Right lobe of liver (tissue), 4 donors: ENCODE measurements around the gene ADGRG6.

Experiments used
- CTCF ChIP-seq, 4 donors: fragments of 200-600 bp in 3 of 4; fragments of 450-650 bp in 1 of 4; IDR thresholded peaks; one replicate each; pipeline versions ENCODE4 v1.5.1 to v1.8.0; 2016 to 2022; ENCODE audit warnings: antibody characterized with exemption in 4 of 4, mild to moderate bottlenecking in 2 of 4
- POLR2A ChIP-seq: fragments of 450-650 bp; IDR thresholded peaks from one replicate; pipeline ENCODE4 v1.6.1; 2017; ENCODE audit warnings: antibody characterized with exemption, mild to moderate bottlenecking
- donor health status: DM: no; HTN: no; CAD: no.
- donor health status: DM: no; HTN: no; CAD: no.
- donor health status: DM: no; HTN: yes; CAD: no.

GRCh38 chr6:142274656-142275055 is 27.2 kb upstream of the ADGRG6 start:
- TF ChIP-seq CTCF (IDR thresholded peaks at IDR 0.05) = no peak
- TF ChIP-seq POLR2A = no peak
